HG03159 (cell line): Measurements from ENCODE around the gene SNX24.
"Not testable (repeated sequence)": the region's sequence is repeated elsewhere in the genome, so short reads cannot be mapped to it uniquely, and the experiment has no call there.

Experiments
- ATAC-seq: cut with Tn5 transposase; IDR thresholded peaks from one replicate; pipeline ENCODE4 v1.9.1; 2021; ENCODE audit warnings: mild to moderate bottlenecking, moderate library complexity; ENCODE audit not compliant: unreplicated experiment

The SNX24 gene

DNA sequence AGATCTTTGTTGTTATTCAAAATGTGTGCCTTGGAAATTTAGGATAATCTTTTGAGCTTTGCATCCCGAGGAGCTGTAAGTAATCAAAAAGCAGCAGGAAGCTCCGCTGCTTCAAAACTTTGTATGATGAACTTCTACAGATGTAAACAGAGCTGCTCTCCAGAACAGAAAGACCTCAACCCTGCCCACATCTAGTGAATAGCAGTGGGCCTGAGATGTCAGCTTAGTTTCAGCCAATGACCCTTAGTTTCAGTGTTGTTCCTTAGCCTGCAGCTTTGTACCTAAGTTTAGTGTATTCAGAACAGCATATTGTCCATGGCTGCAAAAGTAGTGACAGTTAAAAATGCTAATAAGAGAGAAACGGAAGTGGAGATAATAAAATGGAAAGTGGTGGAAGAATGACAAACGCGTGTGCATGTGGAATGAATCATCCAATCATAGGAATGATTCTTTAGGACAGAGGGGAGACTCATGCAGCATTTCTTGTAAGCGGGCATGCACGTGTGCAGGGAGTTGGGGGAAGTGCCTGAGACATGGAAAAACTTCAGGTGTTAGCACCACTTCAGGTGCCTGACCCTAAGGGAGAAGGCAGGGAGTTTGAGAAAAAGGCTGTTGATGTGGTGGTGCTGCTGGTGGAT, 24.9 kb downstream of the SNX24 start:
- ATAC-seq: no peak

DNA sequence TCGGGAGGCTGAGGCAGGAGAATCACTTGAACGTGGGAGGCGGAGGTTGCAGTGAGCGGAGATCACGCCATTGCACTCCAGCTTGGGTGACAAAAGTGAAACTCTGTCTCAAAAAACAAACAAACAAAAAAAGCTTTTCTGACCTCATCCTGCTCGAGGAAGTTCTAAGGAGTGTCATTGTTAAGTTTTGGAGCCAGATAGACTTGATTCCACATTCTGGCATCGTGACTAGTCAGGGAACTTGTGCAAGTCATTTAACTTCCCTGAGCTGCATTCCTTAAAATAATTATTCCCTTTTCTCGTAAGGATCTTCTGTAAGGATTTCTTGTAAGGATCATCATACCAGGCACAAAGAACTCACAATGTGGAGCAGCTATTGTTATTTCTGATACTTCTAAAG, 26.2 kb downstream of the SNX24 start:
- no peak for ATAC-seq

DNA sequence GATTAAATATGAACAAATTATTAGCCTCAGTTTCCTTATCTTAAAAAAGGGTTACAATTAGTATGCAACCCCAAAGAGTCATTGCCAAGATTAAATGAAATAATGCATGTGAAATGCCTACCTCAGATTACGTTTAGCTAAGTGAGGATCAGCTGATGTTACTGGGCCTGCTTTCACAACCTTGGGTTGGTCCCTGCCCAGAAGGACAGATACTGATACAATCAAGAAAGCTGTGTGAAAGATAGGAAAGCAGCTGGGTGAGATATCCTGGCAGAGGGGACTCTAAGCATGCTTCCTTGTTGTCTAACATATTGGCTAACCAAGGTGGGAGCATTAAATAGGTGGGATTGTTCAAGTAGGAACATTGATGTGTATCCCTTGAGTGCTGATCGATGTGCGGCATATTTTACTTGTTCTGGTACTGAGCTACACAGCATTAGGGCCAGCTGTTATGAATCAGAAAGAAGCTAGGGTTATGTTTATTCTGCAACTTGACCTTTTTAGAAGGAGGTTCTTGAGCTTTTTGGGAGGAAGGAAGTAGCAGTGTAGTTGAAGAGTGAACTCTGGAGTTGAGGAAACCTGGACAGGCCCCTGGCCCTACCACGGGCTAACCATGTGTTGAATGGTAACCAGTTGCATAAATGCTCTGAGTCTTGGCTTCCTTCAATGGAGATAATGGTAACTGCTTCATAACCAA, 28.9 kb downstream of the SNX24 start:
- ATAC-seq: no peak

DNA sequence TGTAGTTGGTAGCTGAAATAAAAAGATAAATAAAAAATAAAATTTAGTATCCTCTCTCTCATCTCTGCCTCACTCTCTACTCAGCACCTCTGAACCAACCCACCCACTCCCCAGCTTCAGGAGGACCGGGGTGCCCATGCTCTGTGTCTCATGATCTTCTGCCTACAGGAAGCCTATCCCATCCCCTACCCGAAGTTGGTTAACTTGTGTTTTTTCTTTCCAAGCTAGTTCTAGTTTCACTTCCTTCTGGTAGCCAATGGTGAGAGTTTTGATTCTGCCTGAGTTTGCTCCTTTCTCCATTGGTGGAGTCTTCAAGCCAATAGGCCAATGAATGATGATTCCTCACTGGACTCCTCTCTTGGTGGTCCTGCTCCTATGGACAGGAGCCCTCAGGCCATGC, 32.1 kb downstream of the SNX24 start:
- no peak for ATAC-seq

DNA sequence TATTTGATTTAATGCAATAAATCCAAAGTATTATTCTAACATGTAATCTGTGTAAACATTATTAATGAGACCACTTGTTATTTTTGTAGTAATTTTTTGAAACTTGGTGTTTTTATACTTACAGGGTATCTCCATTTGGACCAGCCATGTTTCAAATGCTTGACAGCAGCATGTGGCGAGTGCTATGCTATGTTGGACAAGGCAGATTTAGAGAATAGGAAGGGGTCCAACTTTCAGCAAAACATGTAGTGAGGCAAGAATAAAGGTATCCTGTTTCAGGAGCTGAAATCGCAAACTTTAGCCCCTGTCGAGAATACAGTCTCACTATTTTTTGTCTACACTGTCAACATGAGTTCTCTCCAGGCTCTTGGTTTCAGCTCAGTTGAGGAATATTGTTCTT, 33.7 kb downstream of the SNX24 start:
- no peak for ATAC-seq

DNA sequence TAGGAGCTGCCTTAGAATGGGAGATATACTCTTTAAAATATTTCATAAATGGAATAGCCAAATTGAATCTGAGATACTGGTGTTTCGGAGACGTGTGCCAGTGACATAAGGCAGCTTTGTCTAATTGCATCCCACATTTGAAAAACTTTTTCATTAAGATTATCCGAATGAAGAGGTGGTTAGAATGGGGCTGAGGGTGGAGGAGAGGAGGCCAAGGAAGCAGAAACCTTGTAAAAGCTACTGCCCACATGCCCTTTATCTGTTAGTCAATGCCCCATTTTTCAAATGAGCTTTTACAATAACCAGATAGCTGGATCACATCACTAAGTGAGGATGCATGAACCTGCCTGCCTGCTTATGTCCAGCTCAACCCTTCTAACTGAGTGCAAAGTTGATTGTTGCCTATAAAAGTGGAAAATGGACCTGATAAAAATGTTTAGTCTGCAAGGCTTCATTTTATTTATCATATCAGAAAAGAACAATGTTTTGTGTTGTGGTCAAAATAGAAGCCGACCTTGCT, 34.8 kb downstream of the SNX24 start:
- ATAC-seq: no peak

DNA sequence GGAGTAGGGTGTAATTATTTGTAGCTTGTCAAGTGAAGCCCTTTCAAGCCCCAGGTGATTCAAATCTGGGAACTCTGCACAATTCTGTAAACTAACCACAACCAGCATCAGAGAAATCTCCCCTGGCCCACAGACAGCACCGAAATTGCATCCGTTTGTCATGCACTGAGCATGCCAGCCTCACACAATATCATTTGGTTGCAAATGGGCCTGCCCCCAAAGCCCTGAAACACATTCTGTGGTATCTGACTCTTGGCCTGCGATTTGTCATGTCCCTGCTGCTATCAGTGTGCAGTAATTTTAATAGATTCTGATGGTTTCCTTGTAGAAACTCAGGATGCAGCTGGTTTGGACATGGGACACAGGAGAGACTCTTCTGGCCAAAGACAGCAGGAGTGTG, 35.3 kb downstream of the SNX24 start:
- peak; percentile 40 for ATAC-seq

DNA sequence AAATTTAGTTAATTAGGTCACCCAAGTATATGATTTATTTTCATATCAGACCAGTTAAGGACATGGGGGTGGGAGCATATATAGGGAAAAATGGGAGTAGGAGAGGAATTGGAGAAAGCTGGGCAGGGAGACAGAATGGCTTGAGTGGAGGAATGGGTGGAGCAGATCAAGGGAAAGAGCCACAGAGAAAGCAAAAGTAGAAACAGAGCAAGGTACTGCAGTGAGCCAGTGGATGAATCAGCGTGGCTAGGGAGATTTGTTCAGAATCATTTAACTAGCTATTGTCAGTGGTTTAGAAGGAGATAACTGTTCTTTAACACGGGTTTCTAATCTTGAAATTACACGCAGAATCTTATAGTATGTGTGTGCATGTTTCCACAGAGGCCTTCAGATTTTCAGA, 37.4 kb downstream of the SNX24 start:
- ATAC-seq: no peak

DNA sequence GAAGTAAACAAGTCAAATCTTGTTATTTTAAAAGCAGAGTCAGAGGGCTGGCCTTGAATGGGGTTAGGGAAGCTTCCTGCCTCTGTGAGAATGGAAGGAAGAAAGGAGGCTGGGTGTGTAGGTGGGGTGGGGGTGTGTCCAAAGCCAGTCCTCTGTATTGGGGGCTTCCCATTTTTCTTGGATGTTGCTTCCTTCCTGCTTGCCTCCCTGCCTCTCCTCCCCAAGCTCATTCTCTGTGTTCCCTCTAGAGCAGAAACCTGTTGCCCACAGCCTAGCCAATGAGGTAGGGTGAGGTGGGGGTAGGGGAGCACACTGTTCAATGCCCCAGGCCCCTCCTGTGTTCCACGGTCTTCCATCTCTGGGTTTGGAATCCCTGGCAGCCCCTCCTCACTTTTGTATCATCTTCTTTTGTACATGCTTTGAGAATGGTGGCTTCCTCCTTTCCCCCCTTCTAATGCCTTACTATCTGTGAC, 39.7 kb downstream of the SNX24 start:
- ATAC-seq: no peak

DNA sequence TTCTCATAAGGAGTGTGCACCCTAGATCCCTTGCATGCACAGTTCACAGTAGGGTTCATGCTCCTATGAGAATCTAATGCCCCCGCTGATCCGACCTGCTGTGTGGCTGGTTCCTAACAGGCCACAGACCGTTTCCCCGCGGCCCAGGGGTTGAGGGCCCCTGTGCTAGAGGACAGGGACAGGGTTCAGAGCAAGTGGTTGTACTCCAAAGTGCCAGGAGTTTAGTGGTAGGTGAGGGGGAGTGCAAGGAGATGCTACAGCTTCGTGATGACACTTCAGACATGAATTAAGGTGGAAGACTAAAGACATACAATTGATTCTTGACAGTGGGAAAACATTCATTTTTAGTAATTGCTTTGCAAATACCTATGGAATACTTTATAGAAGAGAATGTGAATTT, 40.5 kb downstream of the SNX24 start:
- ATAC-seq: no peak

DNA sequence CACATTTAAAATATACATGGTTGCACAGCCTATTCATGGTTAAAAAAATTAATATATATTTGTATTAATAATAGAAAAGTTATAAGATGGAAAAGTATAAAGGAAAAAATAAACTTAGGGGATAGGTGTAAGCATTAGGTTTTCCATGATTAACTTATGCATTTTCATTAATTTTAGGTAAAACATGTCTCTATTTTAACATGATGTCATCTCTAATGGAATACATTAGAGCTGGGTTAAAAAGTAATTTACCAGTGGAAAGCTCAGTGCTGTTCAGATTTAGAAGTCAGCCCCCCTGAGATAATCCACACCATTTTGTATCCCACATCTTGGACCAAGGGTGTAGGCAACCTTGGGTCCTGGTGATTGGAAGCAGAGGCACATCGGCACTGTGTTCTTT, 49.7 kb downstream of the SNX24 start:
- ATAC-seq: no peak

DNA sequence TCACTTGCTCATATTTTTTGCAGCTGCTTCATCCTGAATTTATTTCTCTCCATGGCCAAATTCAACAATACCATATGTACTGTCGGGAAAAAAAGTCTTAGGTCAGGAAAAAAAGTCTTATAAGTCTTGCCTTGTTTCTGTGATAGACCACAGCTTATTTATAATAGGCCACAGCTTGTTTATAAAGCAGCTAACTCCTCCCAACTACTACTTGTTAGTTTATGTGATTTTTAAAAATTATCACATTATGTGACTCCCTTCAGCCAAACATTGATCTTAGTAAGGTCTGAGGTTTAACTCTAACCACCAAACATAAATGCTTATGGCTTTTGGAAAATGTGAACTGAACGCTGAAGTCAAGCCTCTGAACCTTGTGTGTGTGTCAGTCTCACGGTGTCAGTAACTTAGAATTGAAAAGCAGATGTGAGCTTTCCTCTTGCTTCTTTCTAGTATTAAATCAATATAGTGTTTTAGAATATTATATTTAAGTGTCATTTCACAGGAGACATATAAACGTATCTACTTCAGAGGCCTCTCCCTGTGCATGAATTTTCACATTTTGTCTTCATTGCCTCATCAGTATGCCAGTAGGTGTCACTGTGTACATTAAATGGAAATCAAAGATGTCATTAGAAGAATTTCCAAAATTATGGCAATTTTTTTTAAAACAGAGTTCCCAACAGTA, 51.3 kb downstream of the SNX24 start:
- ATAC-seq: no peak

DNA sequence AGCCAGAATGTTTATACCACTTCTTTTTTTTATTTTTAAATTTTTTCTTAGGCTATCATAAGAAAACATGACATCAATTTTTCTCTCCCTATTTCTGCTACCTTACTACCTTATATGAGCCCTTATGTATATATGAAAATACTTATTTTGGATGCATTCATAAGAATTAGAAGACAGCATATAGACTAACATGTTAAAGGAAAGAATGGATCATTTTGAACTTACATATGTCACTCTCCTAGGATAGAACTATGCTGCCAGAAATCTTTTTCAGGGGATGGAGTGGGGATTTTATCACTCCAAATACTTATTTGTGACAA, 51.8 kb downstream of the SNX24 start:
- no peak for ATAC-seq

DNA sequence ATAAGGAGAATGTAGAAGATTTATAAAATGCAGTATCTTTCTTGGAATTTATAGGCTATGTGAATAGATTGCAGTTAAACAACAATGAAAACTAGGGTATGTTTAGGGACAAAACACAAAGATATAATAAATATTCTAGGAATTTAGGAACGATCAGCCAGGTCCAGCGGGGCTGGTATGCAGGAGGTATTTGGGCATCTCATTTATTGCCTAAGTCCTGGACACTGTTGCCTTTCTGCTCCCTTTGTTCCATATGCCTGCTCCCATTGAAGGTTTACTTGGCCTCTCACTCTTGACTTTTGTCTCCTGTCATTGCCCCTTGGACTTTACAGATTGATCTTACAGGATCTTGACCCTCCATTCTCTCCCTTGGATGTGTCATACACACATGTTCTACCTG, 55.9 kb downstream of the SNX24 start:
- no peak for ATAC-seq

DNA sequence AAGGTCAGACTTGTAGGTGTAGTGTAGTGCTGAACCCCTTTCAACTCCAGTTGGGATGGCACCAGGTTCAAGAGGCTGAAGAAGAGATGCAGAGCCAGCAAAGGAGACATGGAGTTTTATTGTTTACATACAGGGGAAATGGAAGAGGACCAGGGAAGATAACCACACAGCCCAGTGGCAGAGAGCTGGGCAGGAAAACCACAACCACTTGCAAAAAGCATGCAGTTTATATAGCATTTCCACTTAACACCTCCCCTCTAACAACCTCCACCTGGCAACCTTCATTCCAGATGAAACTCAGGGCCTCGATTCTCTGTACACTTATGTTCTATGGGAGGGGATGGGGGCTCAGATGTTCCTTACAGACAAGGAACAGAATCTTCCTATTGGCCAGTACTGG, 56.9 kb downstream of the SNX24 start:
- no peak for ATAC-seq

DNA sequence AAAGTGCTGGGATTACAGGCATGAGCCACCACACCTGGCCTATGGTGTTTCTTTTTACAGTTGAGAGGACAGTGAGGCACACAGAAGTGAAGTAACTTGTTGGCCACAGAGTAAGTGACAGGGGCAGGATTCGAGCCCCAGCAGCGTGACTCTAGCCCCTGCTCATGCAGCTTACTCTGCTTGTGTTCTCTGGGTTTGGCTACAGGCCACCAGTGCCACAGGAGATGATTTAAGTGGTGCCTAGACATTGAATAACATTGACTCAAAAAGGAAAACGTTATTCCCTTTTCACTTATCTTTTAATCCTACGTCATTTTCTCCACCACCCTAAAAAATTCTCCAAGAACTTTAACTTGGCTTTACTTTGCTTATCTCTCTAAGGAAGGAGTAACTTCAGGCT, 61.4 kb downstream of the SNX24 start:
- ATAC-seq: no peak

DNA sequence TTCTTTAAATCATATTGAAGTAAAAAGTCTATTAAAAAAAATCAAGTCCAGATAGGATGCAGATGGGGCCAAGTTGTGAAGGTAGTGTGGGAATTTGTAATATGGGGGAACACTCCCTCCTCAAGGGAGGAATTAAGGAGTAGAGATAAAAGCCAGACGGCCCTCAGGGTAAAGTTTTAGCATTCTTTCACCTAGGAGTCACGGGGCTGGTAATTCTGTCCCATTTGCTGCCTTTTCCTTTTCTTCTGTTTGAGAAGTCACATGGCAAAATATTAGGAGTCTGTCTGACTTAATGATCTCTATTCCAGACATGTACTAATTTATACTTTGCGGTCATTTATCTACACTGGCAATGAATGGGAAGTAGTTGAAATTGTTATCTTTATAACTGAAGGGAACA, 61.9 kb downstream of the SNX24 start:
- no peak for ATAC-seq

DNA sequence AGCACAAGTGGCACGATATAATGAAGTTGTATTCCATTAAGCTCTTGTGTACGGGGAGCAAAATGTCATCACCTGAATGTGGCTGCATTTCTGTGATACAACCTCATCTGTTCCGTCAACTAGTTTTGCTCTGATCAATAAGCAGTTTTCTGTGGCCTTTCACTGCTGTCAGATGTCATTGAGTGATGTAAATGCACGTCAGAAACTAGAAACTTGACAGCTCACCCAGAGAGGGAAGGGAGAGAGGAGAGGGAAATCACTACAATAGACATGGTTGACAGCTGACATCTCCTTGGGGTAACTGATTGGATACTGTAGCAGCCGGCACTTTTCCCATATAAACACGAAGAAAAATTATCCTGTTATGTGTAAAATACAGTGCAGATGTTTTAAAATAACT, 62.7 kb downstream of the SNX24 start:
- no peak for ATAC-seq

DNA sequence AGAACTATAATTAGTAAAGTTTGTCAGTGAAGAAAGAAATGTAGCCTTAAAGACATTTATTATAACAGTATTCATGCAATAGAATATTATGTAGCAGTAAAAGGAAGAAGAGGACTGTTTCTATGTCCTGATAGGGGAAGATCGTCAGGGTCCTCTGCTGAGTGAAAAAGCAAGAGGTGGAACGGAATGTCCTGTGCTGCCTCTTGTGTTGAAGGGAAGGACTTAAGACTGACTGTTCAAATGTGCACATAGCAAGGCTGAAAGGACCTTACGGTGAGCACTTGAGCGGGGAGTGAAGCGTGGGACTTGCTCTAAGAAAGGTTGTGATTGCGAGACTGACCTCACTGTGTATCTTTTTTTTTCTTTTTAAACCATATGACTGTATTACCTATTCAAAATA, 63.2 kb downstream of the SNX24 start:
- no peak for ATAC-seq

DNA sequence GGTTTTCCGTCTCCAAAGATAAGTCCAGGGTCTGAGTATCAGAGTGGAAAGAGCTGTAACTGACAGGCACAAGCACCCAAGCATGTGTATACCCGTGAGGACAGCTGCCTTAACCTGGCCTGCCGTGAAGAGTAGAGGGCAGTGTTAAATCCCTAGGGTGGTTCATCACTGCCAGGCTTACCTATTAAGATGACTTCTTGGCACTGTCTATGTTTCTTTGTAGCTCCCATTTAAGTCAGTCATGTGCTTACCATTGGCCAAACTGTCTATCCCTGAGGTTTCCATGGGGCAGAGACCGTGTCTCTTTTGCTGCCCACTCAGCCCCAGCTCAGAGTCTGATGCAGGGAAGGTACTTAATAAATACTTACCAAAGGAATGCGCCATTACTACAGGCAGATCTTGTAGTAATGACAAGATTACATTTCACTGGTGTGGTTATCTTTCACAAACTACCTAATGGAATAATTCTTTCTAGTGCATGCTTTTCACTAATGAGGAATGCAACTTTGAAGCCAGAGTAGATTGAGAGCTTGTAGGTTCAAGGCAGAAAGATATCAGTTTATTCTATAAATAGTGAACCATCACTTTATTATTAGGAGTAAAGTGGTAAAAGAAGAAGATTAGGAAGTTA, 64.2 kb downstream of the SNX24 start:
- no peak for ATAC-seq

DNA sequence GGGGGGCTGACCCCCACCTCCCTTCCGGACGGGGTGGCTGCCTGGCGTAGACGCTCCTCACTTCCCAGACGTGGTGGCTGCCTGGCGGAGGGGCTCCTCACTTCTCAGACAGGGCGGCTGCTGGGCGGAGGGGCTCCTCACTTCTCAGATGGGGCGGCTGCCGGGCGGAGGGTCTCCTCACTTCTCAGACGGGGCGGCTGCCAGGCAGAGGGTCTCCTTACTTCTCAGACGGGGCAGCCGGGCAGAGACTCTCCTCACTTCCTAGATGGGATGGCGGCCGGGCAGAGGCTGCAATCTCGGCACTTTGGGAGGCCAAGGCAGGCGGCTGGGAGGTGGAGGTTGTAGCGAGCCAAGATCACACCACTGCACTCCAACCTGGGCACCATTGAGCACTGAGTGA, 68.0 kb downstream of the SNX24 start:
- ATAC-seq: not testable (repeated sequence)
